Karpas-422 (cell line): Measurements from ENCODE around the gene SERPINH1. TPM values are rescaled to one million over a fixed set of nuclear protein-coding genes. Genes with fewer than 3 reads are reported as not detected.

Experiments
- DNase-seq: peaks from one replicate; pipeline ENCODE4 v3.0.0-alpha.2; 2015
- H2AFZ ChIP-seq: fragments of 200-600 bp; sonication (generic); 2 replicates; pipeline ENCODE4 v1.6.1; 2014; ENCODE audit warnings: antibody characterized with exemption, low read length, mixed read lengths
- H3K27ac ChIP-seq: fragments of 200-600 bp; sonication (generic); 2 replicates; pipeline ENCODE4 v1.5.1; 2014; ENCODE audit warnings: mild to moderate bottlenecking, low read length, moderate library complexity
- H3K27me3 ChIP-seq: fragments of 200-600 bp; sonication (generic); 2 replicates; pipeline ENCODE4 v1.6.1; 2014; ENCODE audit warnings: low read length, mixed read lengths
- H3K36me3 ChIP-seq: fragments of 200-600 bp; sonication (generic); 2 replicates; pipeline ENCODE4 v1.6.1; 2014; ENCODE audit warnings: low read length, mixed read lengths; ENCODE audit not compliant: insufficient read depth
- H3K4me1 ChIP-seq: fragments of 200-600 bp; sonication (generic); 2 replicates; pipeline ENCODE4 v1.6.1; 2014; ENCODE audit warnings: mild to moderate bottlenecking, low read length, mixed read lengths
- H3K4me2 ChIP-seq: fragments of 200-600 bp; sonication (generic); 2 replicates; pipeline ENCODE4 v1.6.1; 2014; ENCODE audit warnings: low read length, low read depth, mild to moderate bottlenecking; ENCODE audit not compliant: poor library complexity, severe bottlenecking
- H3K4me3 ChIP-seq: fragments of 200-600 bp; sonication (generic); 2 replicates; pipeline ENCODE4 v1.5.1; 2014; ENCODE audit warnings: mild to moderate bottlenecking, antibody characterized with exemption, low read length, mixed read lengths
- H3K79me2 ChIP-seq: fragments of 200-600 bp; sonication (generic); 2 replicates; pipeline ENCODE4 v1.6.1; 2014; ENCODE audit warnings: mild to moderate bottlenecking, low read length, mixed read lengths
- H3K9ac ChIP-seq: fragments of 200-600 bp; sonication (generic); 2 replicates; pipeline ENCODE4 v1.6.0; 2014; ENCODE audit warnings: low read length
- H3K9me2 ChIP-seq: fragments of 200-600 bp; sonication (generic), shearing (Covaris generic); replicated peaks from 2 replicates; pipeline ENCODE4 v1.6.0; 2014; ENCODE audit warnings: mild to moderate bottlenecking, low read length, moderate library complexity; ENCODE audit not compliant: insufficient read depth
- H3K9me3 ChIP-seq: fragments of 300-700, 200-600 bp; sonication (generic); 2 replicates; pipeline ENCODE4 v1.6.1; 2014; ENCODE audit warnings: low read length, mixed read lengths
- H4K20me1 ChIP-seq: fragments of 200-600 bp; sonication (generic); 2 replicates; pipeline ENCODE4 v1.6.1; 2014; ENCODE audit warnings: mild to moderate bottlenecking, antibody characterized with exemption, low read length, low read depth; ENCODE audit not compliant: insufficient read depth
- total RNA-seq: library from RNA; depleted of rRNA; stranded (reverse); fragments of >200 nt; shearing (Covaris generic); gene quantifications from 2 replicates; pipeline ENCODE4 v1.2.3, GENCODE V29; 2014; ENCODE audit warnings: low replicate concordance

Gene SERPINH1
- total RNA-seq, 1 experiment from 2014 or later, result 10.5 TPM

GRCh38 chr11:75570559-75571139, 8.6 kb downstream of the SERPINH1 start:
- H3K4me2 ChIP-seq, result no peak overlapping the region
- no peak for DNase-seq
- H3K4me3 ChIP-seq, result no peak overlapping the region
- no peaks in the 10 kb centered on the region for H3K36me3 ChIP-seq
- no peak overlapping the region for H3K27ac ChIP-seq
- no peaks in the 10 kb centered on the region for H3K9me2 ChIP-seq
- H4K20me1 ChIP-seq, result no peaks in the 10 kb centered on the region
- H3K27me3 ChIP-seq, result no peaks in the 10 kb centered on the region
- H3K9ac ChIP-seq, result no peak overlapping the region
- H2AFZ ChIP-seq, result no peak overlapping the region
- no peaks in the 10 kb centered on the region for H3K9me3 ChIP-seq
- no peaks in the 10 kb centered on the region for H3K4me1 ChIP-seq
- H3K79me2 ChIP-seq, result no peaks in the 10 kb centered on the region

GRCh38 chr11:75571625-75572024, 9.6 kb downstream of the SERPINH1 start:
- H3K4me2 ChIP-seq, result no peak overlapping the region
- peaks cover 6% of the 10 kb centered on the region for H3K4me1 ChIP-seq
- H3K9me3 ChIP-seq, result no peaks in the 10 kb centered on the region
- H3K9me2 ChIP-seq, result no peaks in the 10 kb centered on the region
- no peak overlapping the region for H2AFZ ChIP-seq
- H3K9ac ChIP-seq, result no peak overlapping the region
- DNase-seq, result no peak
- H4K20me1 ChIP-seq, result no peaks in the 10 kb centered on the region
- no peaks in the 10 kb centered on the region for H3K27me3 ChIP-seq
- H3K4me3 ChIP-seq, result no peak overlapping the region
- H3K27ac ChIP-seq, result no peak overlapping the region
- H3K79me2 ChIP-seq, result no peaks in the 10 kb centered on the region
- no peaks in the 10 kb centered on the region for H3K36me3 ChIP-seq

GRCh38 chr11:75572744-75573143, 10.7 kb downstream of the SERPINH1 start:
- no peaks in the 10 kb centered on the region for H3K36me3 ChIP-seq
- no peak overlapping the region for H3K4me3 ChIP-seq
- H3K9me2 ChIP-seq, result no peaks in the 10 kb centered on the region
- peaks cover 10% of the 10 kb centered on the region for H3K4me1 ChIP-seq
- no peak overlapping the region for H3K27ac ChIP-seq
- H3K9me3 ChIP-seq, result no peaks in the 10 kb centered on the region
- no peak for DNase-seq
- no peaks in the 10 kb centered on the region for H4K20me1 ChIP-seq
- H3K9ac ChIP-seq, result no peak overlapping the region
- no peaks in the 10 kb centered on the region for H3K79me2 ChIP-seq
- no peaks in the 10 kb centered on the region for H3K27me3 ChIP-seq
- H2AFZ ChIP-seq, result no peak overlapping the region
- no peak overlapping the region for H3K4me2 ChIP-seq

GRCh38 chr11:75574698-75575602, 12.9 kb downstream of the SERPINH1 start:
- Histone ChIP-seq H3K9me3 (no peaks in the 10 kb centered on the region), H3K79me2 (no peaks in the 10 kb centered on the region), H3K36me3 (no peaks in the 10 kb centered on the region), H3K4me2 (no peak overlapping the region), H2AFZ (no peak overlapping the region), H3K9me2 (no peaks in the 10 kb centered on the region), H3K27me3 (no peaks in the 10 kb centered on the region), H3K27ac (no peak overlapping the region), H3K9ac (no peak overlapping the region), H3K4me1 (peaks cover 15% of the 10 kb centered on the region), H3K4me3 (no peak overlapping the region), H4K20me1 (no peaks in the 10 kb centered on the region)
- DNase-seq, result no peak

- peaks cover 15% of the 10 kb centered on the region for H3K4me1 ChIP-seq
- no peak overlapping the region for H3K9ac ChIP-seq
- no peaks in the 10 kb centered on the region for H3K9me2 ChIP-seq
- no peaks in the 10 kb centered on the region for H3K9me3 ChIP-seq
- H2AFZ ChIP-seq, result no peak overlapping the region
- no peak overlapping the region for H3K27ac ChIP-seq
- H3K79me2 ChIP-seq, result no peaks in the 10 kb centered on the region
- H3K4me3 ChIP-seq, result no peak overlapping the region
- H4K20me1 ChIP-seq, result no peaks in the 10 kb centered on the region
- H3K27me3 ChIP-seq, result no peaks in the 10 kb centered on the region
- no peak for DNase-seq
- H3K4me2 ChIP-seq, result no peak overlapping the region
- no peaks in the 10 kb centered on the region for H3K36me3 ChIP-seq
Observed at GRCh38 chr11:75576017-75576416, 14.0 kb downstream of the SERPINH1 start.

GRCh38 chr11:75576499-75576918, 14.5 kb downstream of the SERPINH1 start:
- peak overlapping the region; percentile 26 for H3K4me2 ChIP-seq
- no peaks in the 10 kb centered on the region for H3K36me3 ChIP-seq
- no peaks in the 10 kb centered on the region for H3K9me3 ChIP-seq
- H3K4me1 ChIP-seq, result peaks cover 15% of the 10 kb centered on the region
- H3K9ac ChIP-seq, result no peak overlapping the region
- DNase-seq, result peak; percentile 84
- H3K79me2 ChIP-seq, result no peaks in the 10 kb centered on the region
- H3K4me3 ChIP-seq, result no peak overlapping the region
- peak overlapping the region; percentile 62; the same call in 1 of the 2 replicates for H2AFZ ChIP-seq
- no peak overlapping the region for H3K27ac ChIP-seq
- H3K27me3 ChIP-seq, result no peaks in the 10 kb centered on the region
- no peaks in the 10 kb centered on the region for H4K20me1 ChIP-seq
- no peaks in the 10 kb centered on the region for H3K9me2 ChIP-seq

GRCh38 chr11:75577207-75577606, 15.2 kb downstream of the SERPINH1 start:
- no peaks in the 10 kb centered on the region for H3K79me2 ChIP-seq
- peaks cover 15% of the 10 kb centered on the region for H3K4me1 ChIP-seq
- no peak overlapping the region for H3K27ac ChIP-seq
- DNase-seq, result peak; percentile 70
- H3K4me2 ChIP-seq, result no peak overlapping the region
- no peaks in the 10 kb centered on the region for H3K9me2 ChIP-seq
- no peak overlapping the region for H2AFZ ChIP-seq
- H3K27me3 ChIP-seq, result no peaks in the 10 kb centered on the region
- no peak overlapping the region for H3K9ac ChIP-seq
- no peaks in the 10 kb centered on the region for H3K9me3 ChIP-seq
- H3K4me3 ChIP-seq, result no peak overlapping the region
- H4K20me1 ChIP-seq, result no peaks in the 10 kb centered on the region
- no peaks in the 10 kb centered on the region for H3K36me3 ChIP-seq

GRCh38 chr11:75578977-75579376, 16.9 kb downstream of the SERPINH1 start:
- Histone ChIP-seq H3K79me2 (no peaks in the 10 kb centered on the region), H3K36me3 (no peaks in the 10 kb centered on the region), H3K4me2 (no peak overlapping the region), H3K4me3 (no peak overlapping the region), H3K4me1 (peaks cover 28% of the 10 kb centered on the region), H3K27me3 (no peaks in the 10 kb centered on the region), H3K9me3 (no peaks in the 10 kb centered on the region), H2AFZ (no peak overlapping the region), H3K27ac (no peak overlapping the region), H3K9ac (no peak overlapping the region), H3K9me2 (no peaks in the 10 kb centered on the region), H4K20me1 (no peaks in the 10 kb centered on the region)
- DNase-seq, result no peak
